PC-9 (cell line): ENCODE data around the gene DDOST. TPM values are rescaled to one million over a fixed set of nuclear protein-coding genes. Genes with fewer than 3 reads are reported as not detected.

ENCODE experiments used
- BruUV-seq: library from RNA; stranded (reverse); fragments of 400-500 nt; replicated peaks from 2 replicates; lab custom pipeline; 2021; lab: Mats Ljungman, UMichigan
- CTCF ChIA-PET: fragments of 300-600 bp; sonication (Branson Sonifier 250); formaldehyde crosslinking; loops from one replicate; lab custom pipeline; 2022; ENCODE audit warnings: antibody characterized with exemption; lab: Charles Lee
- POLR2A ChIA-PET: fragments of 300-600 bp; sonication (Branson Sonifier 250); formaldehyde crosslinking; loops from one replicate; lab custom pipeline; 2022; ENCODE audit warnings: antibody characterized with exemption; ENCODE audit not compliant: unreplicated experiment; lab: Charles Lee
- DNase-seq, 2 experiments: peaks; one replicate each; pipeline versions ENCODE4 v3.0.0 to v3.0.0-alpha.2; 2015 to 2022; ENCODE audit warnings: mixed read lengths in 1 of 2
- H2AFZ ChIP-seq: fragments of 200-600 bp; sonication (generic); 2 replicates; pipeline ENCODE4 v1.8.1; 2017; ENCODE audit warnings: antibody characterized with exemption
- H3F3A ChIP-seq: fragments of 200-600 bp; sonication (generic); 2 replicates; pipeline ENCODE4 v1.8.1; 2017; ENCODE audit warnings: antibody characterized with exemption, mild to moderate bottlenecking, low read depth; ENCODE audit not compliant: insufficient read depth
- H3K27ac ChIP-seq: fragments of 200-600 bp; sonication (generic); 2 replicates; pipeline ENCODE4 v1.6.1; 2016; ENCODE audit warnings: mixed run types
- H3K27me3 ChIP-seq: fragments of 200-600 bp; sonication (generic); 2 replicates; pipeline ENCODE4 v1.6.1; 2016; ENCODE audit warnings: low read depth, mixed run types; ENCODE audit not compliant: insufficient read depth
- H3K36me3 ChIP-seq: fragments of 200-600 bp; sonication (generic); 2 replicates; pipeline ENCODE4 v1.6.1; 2016; ENCODE audit warnings: low read depth, mixed run types
- H3K4me1 ChIP-seq: fragments of 200-600 bp; sonication (generic); replicated peaks from 2 replicates; pipeline ENCODE4 v1.6.1; 2016; ENCODE audit warnings: mixed run types; ENCODE audit not compliant: insufficient read depth
- H3K4me2 ChIP-seq: fragments of 200-600 bp; sonication (generic); 2 replicates; pipeline ENCODE4 v1.6.1; 2017; ENCODE audit warnings: mixed run types
- H3K4me3 ChIP-seq: fragments of 200-600 bp; sonication (generic); 2 replicates; pipeline ENCODE4 v1.6.1; 2016; ENCODE audit warnings: mixed run types
- H3K79me2 ChIP-seq: fragments of 200-600 bp; sonication (generic); 2 replicates; pipeline ENCODE4 v1.6.1; 2017; ENCODE audit warnings: low read depth, mixed run types
- H3K9me2 ChIP-seq: fragments of 200-600 bp; sonication (generic); 2 replicates; pipeline ENCODE4 v1.8.1; 2017; ENCODE audit warnings: mild to moderate bottlenecking; ENCODE audit not compliant: insufficient read depth
- H3K9me3 ChIP-seq: fragments of 200-600 bp; sonication (generic); 2 replicates; pipeline ENCODE4 v1.8.1; 2016; ENCODE audit warnings: low read depth; ENCODE audit not compliant: insufficient read depth
- H4K20me1 ChIP-seq: fragments of 200-600 bp; sonication (generic); 2 replicates; pipeline ENCODE4 v1.8.1; 2017; ENCODE audit not compliant: insufficient read depth
- CTCF ChIP-seq: fragments of 200-600 bp; sonication (generic); conservative IDR thresholded peaks from 2 replicates; pipeline ENCODE4 v1.6.1; 2017; ENCODE audit warnings: mixed run types, antibody characterized with exemption, mild to moderate bottlenecking, moderate library complexity
- EZH2 ChIP-seq: fragments of 200-600 bp; sonication (generic); IDR thresholded peaks from 2 replicates; pipeline ENCODE4 v1.8.0; 2017; ENCODE audit warnings: antibody characterized with exemption, low read depth
- intact Hi-C: fragments of 100-400 bp; cut with micrococcal nuclease; formaldehyde crosslinking; loops from one replicate; pipeline ENCODE4 v1.10.0; 2022; ENCODE audit not compliant: unreplicated experiment
- total RNA-seq: library from RNA; stranded (reverse); gene quantifications from 2 replicates; pipeline ENCODE4 v1.2.3, GENCODE V29; 2021

DDOST gene
- total RNA-seq, 1 experiment from 2014 or later, result 251 TPM

- no peak overlapping the region for H3K4me2 ChIP-seq
- CTCF ChIA-PET, result no interaction called here
Observed at GRCh38 chr1:20684651-20685050, 23.5 kb upstream of the DDOST start.

GRCh38 chr1:20684050-20684620 is 23.0 kb upstream of the DDOST start:
- Histone ChIP-seq H3K9me2 (no peaks in the 10 kb centered on the region), H4K20me1 (no peaks in the 10 kb centered on the region), H3K27ac (no peak overlapping the region), H3F3A (no peaks in the 10 kb centered on the region), H3K79me2 (no peaks in the 10 kb centered on the region), H3K9me3 (no peaks in the 10 kb centered on the region), H3K4me1 (no peaks in the 10 kb centered on the region), H2AFZ (no peak overlapping the region), H3K4me3 (no peak overlapping the region), H3K4me2 (no peak overlapping the region), H3K36me3 (no peaks in the 10 kb centered on the region), H3K27me3 (no peaks in the 10 kb centered on the region)
- ChIA-PET POLR2A (no interaction called here), CTCF (no interaction called here)
- no peak for DNase-seq
- intact Hi-C loops, result no loop called here
- no peak for TF ChIP-seq CTCF
- no peak for TF ChIP-seq EZH2
- BruUV-seq, result no TSS peak

More at GRCh38 chr1:20684651-20685050, 23.5 kb upstream of the DDOST start:
- Histone ChIP-seq H3K9me2 (no peaks in the 10 kb centered on the region), H3K27ac (no peak overlapping the region), H2AFZ (no peak overlapping the region), H3K27me3 (no peaks in the 10 kb centered on the region), H3F3A (no peaks in the 10 kb centered on the region), H4K20me1 (no peaks in the 10 kb centered on the region), H3K36me3 (no peaks in the 10 kb centered on the region), H3K4me1 (no peaks in the 10 kb centered on the region), H3K4me3 (no peak overlapping the region), H3K9me3 (no peaks in the 10 kb centered on the region), H3K79me2 (no peaks in the 10 kb centered on the region)
- no peak for TF ChIP-seq CTCF
- no peak for TF ChIP-seq EZH2
- intact Hi-C loops, result no loop called here
- no peak for DNase-seq
- POLR2A ChIA-PET, result no interaction called here
- BruUV-seq, result no TSS peak

GRCh38 chr1:20683614-20684013 is 22.4 kb upstream of the DDOST start:
- POLR2A ChIA-PET, result no interaction called here
- H3K4me1 ChIP-seq, result no peaks in the 10 kb centered on the region
- no peaks in the 10 kb centered on the region for H3F3A ChIP-seq
- H3K9me2 ChIP-seq, result no peaks in the 10 kb centered on the region
- DNase-seq, result no peak
- CTCF ChIA-PET, result no interaction called here
- no peaks in the 10 kb centered on the region for H4K20me1 ChIP-seq
- no peaks in the 10 kb centered on the region for H3K36me3 ChIP-seq
- TF ChIP-seq CTCF (no peak), EZH2 (no peak)
- no peak overlapping the region for H2AFZ ChIP-seq
- H3K79me2 ChIP-seq, result no peaks in the 10 kb centered on the region
- H3K9me3 ChIP-seq, result no peaks in the 10 kb centered on the region
- H3K27me3 ChIP-seq, result no peaks in the 10 kb centered on the region
- BruUV-seq, result no TSS peak
- H3K4me2 ChIP-seq, result no peak overlapping the region
- H3K27ac ChIP-seq, result no peak overlapping the region
- no peak overlapping the region for H3K4me3 ChIP-seq
- intact Hi-C loops, result no loop called here
